Neural cell (in vitro differentiated cells): ENCODE measurements around the gene SPG11. TPM values are rescaled to one million over a fixed set of nuclear protein-coding genes. Genes with fewer than 3 reads are reported as not detected.
"Not testable (repeated sequence)": the region's sequence is repeated elsewhere in the genome, so short reads cannot be mapped to it uniquely, and the experiment has no call there.

Experiments used
- H2AFZ ChIP-seq: fragments of 200-600, 300-800 bp; sonication (generic), shearing (Covaris generic); 2 replicates; pipeline ENCODE4 v1.6.0; 2014; ENCODE audit warnings: low read depth, mild to moderate bottlenecking, antibody characterized with exemption, low read length, moderate library complexity
- H3F3A ChIP-seq: fragments of 200-600 bp; shearing (Covaris generic); 2 replicates; pipeline ENCODE4 v1.6.1; 2016; ENCODE audit warnings: mild to moderate bottlenecking, moderate library complexity, mixed read lengths, antibody characterized with exemption, low read length; ENCODE audit not compliant: insufficient read depth, poor library complexity, severe bottlenecking
- H3K27ac ChIP-seq: fragments of 200-600, 300-800 bp; sonication (generic), shearing (Covaris generic); 2 replicates; pipeline ENCODE4 v1.5.1; 2014; ENCODE audit warnings: mild to moderate bottlenecking, low read length, moderate library complexity
- H3K27me3 ChIP-seq: fragments of 300-800, 200-600 bp; sonication (generic), shearing (Covaris generic); 2 replicates; pipeline ENCODE4 v1.6.0; 2014; ENCODE audit warnings: mild to moderate bottlenecking, low read depth, low read length, moderate library complexity; ENCODE audit not compliant: insufficient read depth
- H3K36me3 ChIP-seq: fragments of 300-800, 200-600 bp; sonication (generic), shearing (Covaris generic); 2 replicates; pipeline ENCODE4 v1.5.1; 2014; ENCODE audit warnings: mild to moderate bottlenecking, antibody characterized with exemption, low read length, moderate library complexity; ENCODE audit not compliant: insufficient read depth
- H3K4me2 ChIP-seq: fragments of 300-800, 200-600 bp; sonication (generic), shearing (Covaris generic); 2 replicates; pipeline ENCODE4 v1.6.0; 2014; ENCODE audit warnings: mild to moderate bottlenecking, low read length
- H3K4me3 ChIP-seq: fragments of 300-800, 200-600 bp; sonication (generic), shearing (Covaris generic); 2 replicates; pipeline ENCODE4 v1.5.1; 2014; ENCODE audit warnings: mild to moderate bottlenecking, low read length, moderate library complexity
- H3K79me2 ChIP-seq: fragments of 200-600 bp; shearing (Covaris generic); replicated peaks from 2 replicates; pipeline ENCODE4 v1.6.0; 2014; ENCODE audit warnings: mild to moderate bottlenecking, low read length, moderate library complexity; ENCODE audit not compliant: insufficient read depth
- H3K9ac ChIP-seq: fragments of 300-800, 200-600 bp; sonication (generic), shearing (Covaris generic); 2 replicates; pipeline ENCODE4 v1.6.1; 2016; ENCODE audit warnings: mild to moderate bottlenecking, low read length, mixed read lengths
- H3K9me2 ChIP-seq: fragments of 200-600 bp; shearing (Covaris generic); 2 replicates; pipeline ENCODE4 v1.6.1; 2016; ENCODE audit warnings: mild to moderate bottlenecking, low read length, mixed read lengths; ENCODE audit not compliant: insufficient read depth
- H3K9me3 ChIP-seq: fragments of 200-600, 300-800 bp; sonication (generic), shearing (Covaris generic); 2 replicates; pipeline ENCODE4 v1.6.1; 2016; ENCODE audit warnings: mild to moderate bottlenecking, mixed run types, low read length, moderate library complexity, mixed read lengths
- H4K20me1 ChIP-seq: fragments of 200-600 bp; shearing (Covaris generic); 2 replicates; pipeline ENCODE4 v1.6.1; 2016; ENCODE audit warnings: mild to moderate bottlenecking, mixed run types; ENCODE audit not compliant: insufficient read depth
- CTCF ChIP-seq: fragments of 450-650 bp; IDR thresholded peaks from 2 replicates; pipeline ENCODE4 v1.5.1; 2014; ENCODE audit warnings: antibody characterized with exemption, mild to moderate bottlenecking, moderate library complexity; ENCODE audit not compliant: poor library complexity, severe bottlenecking
- EP300 ChIP-seq: fragments of 450-650 bp; conservative IDR thresholded peaks from 2 replicates; pipeline ENCODE4 v1.6.1; 2014; ENCODE audit warnings: antibody characterized with exemption, mild to moderate bottlenecking, moderate library complexity; ENCODE audit not compliant: poor library complexity, severe bottlenecking
- EZH2 ChIP-seq: fragments of 200-600, 300-800 bp; shearing (Covaris generic), sonication (generic); IDR thresholded peaks from 2 replicates; pipeline ENCODE4 v1.6.1; 2014; ENCODE audit warnings: antibody characterized with exemption, low read length, borderline replicate concordance, mild to moderate bottlenecking; ENCODE audit not compliant: insufficient read depth, poor library complexity, severe bottlenecking
- MXI1 ChIP-seq: fragments of 450-650 bp; conservative IDR thresholded peaks from 2 replicates; pipeline ENCODE4 v1.6.1; 2014; ENCODE audit warnings: antibody characterized with exemption, mild to moderate bottlenecking; ENCODE audit not compliant: poor library complexity, severe bottlenecking
- POLR2AphosphoS5 ChIP-seq: IDR thresholded peaks from 2 replicates; pipeline ENCODE4 v1.6.1; 2012
- RAD21 ChIP-seq: fragments of 450-650 bp; conservative IDR thresholded peaks from 2 replicates; pipeline ENCODE4 v1.6.1; 2014; ENCODE audit warnings: antibody characterized with exemption, mild to moderate bottlenecking, moderate library complexity
- REST ChIP-seq: IDR thresholded peaks from 2 replicates; pipeline ENCODE4 v1.6.1; 2012; ENCODE audit warnings: borderline replicate concordance
- SMC3 ChIP-seq: fragments of 450-650 bp; conservative IDR thresholded peaks from 2 replicates; pipeline ENCODE4 v1.6.1; 2014; ENCODE audit warnings: antibody characterized with exemption, mild to moderate bottlenecking, moderate library complexity; ENCODE audit not compliant: poor library complexity
- TAF1 ChIP-seq: IDR thresholded peaks from 2 replicates; pipeline ENCODE4 v1.6.1; 2012; ENCODE audit warnings: low read depth
- polyA plus RNA-seq: library from polyadenylated mRNA; depleted of rRNA; stranded (reverse); fragments of >200 nt; gene quantifications from 2 replicates; pipeline ENCODE4 v1.2.3, GENCODE V29; 2014

SPG11 gene
- polyA plus RNA-seq, 1 donor from 2014 or later: 52.2 TPM

GRCh38 chr15:44690245-44690644, 26.8 kb upstream of the SPG11 start:
- not testable (repeated sequence) for H3K4me2 ChIP-seq, H3F3A ChIP-seq, H4K20me1 ChIP-seq, H3K9me2 ChIP-seq, H3K27ac ChIP-seq, H3K27me3 ChIP-seq, H3K9me3 ChIP-seq, H3K4me3 ChIP-seq, H3K79me2 ChIP-seq, H3K36me3 ChIP-seq, H3K9ac ChIP-seq, H2AFZ ChIP-seq

- not testable (repeated sequence) for H3K9me2 ChIP-seq, H3K4me2 ChIP-seq, H3K79me2 ChIP-seq, H3K27me3 ChIP-seq, H2AFZ ChIP-seq, H3K9ac ChIP-seq, H4K20me1 ChIP-seq, H3F3A ChIP-seq, H3K4me3 ChIP-seq, H3K36me3 ChIP-seq, H3K27ac ChIP-seq, H3K9me3 ChIP-seq
These were observed 25.9 kb upstream of the SPG11 start for GRCh38 chr15:44689318-44689717.

GRCh38 chr15:44682809-44683682, 19.6 kb upstream of the SPG11 start:
- not testable (repeated sequence) for H3K9me3 ChIP-seq, H3K27me3 ChIP-seq, H3K9me2 ChIP-seq, H3K4me3 ChIP-seq, H2AFZ ChIP-seq, H3K4me2 ChIP-seq, H4K20me1 ChIP-seq, H3K79me2 ChIP-seq, H3K36me3 ChIP-seq, H3F3A ChIP-seq, H3K27ac ChIP-seq, H3K9ac ChIP-seq

GRCh38 chr15:44682211-44682610, 18.7 kb upstream of the SPG11 start:
- H3K9ac ChIP-seq: no peak overlapping the region
- H3K4me3 ChIP-seq: no peak overlapping the region
- no peak overlapping the region for H3K4me2 ChIP-seq
- no peaks in the 10 kb centered on the region for H3K36me3 ChIP-seq
- no peaks in the 10 kb centered on the region for H3K9me3 ChIP-seq
- no peaks in the 10 kb centered on the region for H3K79me2 ChIP-seq
- no peaks in the 10 kb centered on the region for H4K20me1 ChIP-seq
- H3K27me3 ChIP-seq: no peaks in the 10 kb centered on the region
- no peak overlapping the region for H3K27ac ChIP-seq
- no peaks in the 10 kb centered on the region for H3F3A ChIP-seq
- H2AFZ ChIP-seq: no peak overlapping the region
- TF ChIP-seq EZH2: no peak
- no peak for TF ChIP-seq MXI1
- TF ChIP-seq TAF1: no peak
- TF ChIP-seq REST: no peak
- TF ChIP-seq SMC3: no peak
- no peak for TF ChIP-seq EP300
- TF ChIP-seq CTCF: no peak
- TF ChIP-seq POLR2AphosphoS5: no peak
- no peak for TF ChIP-seq RAD21
- H3K9me2 ChIP-seq: no peaks in the 10 kb centered on the region
